Bronchial epithelial cell (primary cell): Measurements from ENCODE around the gene ZNF79. TPM values are rescaled to one million over a fixed set of nuclear protein-coding genes. Genes with fewer than 3 reads are reported as not detected.

Source experiments
- DNase-seq: peaks from one replicate; pipeline ENCODE4 v3.0.0-alpha.2; 2010; ENCODE audit warnings: low read depth
- FAIRE-seq: peaks from 2 replicates; lab custom pipeline; 2011; peaks lifted over from hg19 to GRCh38; lab: Jason Lieb, UNC
- H3K27me3 ChIP-seq: 2 replicates; pipeline ENCODE4 v1.5.1; 2011; ENCODE audit warnings: low read length; ENCODE audit not compliant: control insufficient read depth, insufficient read depth
- H3K36me3 ChIP-seq: 2 replicates; pipeline ENCODE4 v1.5.1; 2011; ENCODE audit warnings: low read length; ENCODE audit not compliant: control insufficient read depth, insufficient read depth
- H3K4me3 ChIP-seq: 2 replicates; pipeline ENCODE4 v1.5.1; 2011; ENCODE audit warnings: mild to moderate bottlenecking, low read depth, low read length, control low read depth
- total RNA-seq: library from RNA; depleted of rRNA; stranded (reverse); fragments of >200 nt; gene quantifications from 2 replicates; pipeline ENCODE4 v1.2.1, GENCODE V29; 2014
- TF ChIP-seq, protein P1 (sequence below): IDR thresholded peaks from 2 replicates; pipeline ENCODE4 v1.5.1; 2011; ENCODE audit warnings: mild to moderate bottlenecking, moderate library complexity, low read length, control low read depth, inconsistent platforms; ENCODE audit not compliant: insufficient read depth, severe bottlenecking

Gene ZNF79
- total RNA-seq, 1 donor from 2014 or later, result 14.0 TPM

DNA sequence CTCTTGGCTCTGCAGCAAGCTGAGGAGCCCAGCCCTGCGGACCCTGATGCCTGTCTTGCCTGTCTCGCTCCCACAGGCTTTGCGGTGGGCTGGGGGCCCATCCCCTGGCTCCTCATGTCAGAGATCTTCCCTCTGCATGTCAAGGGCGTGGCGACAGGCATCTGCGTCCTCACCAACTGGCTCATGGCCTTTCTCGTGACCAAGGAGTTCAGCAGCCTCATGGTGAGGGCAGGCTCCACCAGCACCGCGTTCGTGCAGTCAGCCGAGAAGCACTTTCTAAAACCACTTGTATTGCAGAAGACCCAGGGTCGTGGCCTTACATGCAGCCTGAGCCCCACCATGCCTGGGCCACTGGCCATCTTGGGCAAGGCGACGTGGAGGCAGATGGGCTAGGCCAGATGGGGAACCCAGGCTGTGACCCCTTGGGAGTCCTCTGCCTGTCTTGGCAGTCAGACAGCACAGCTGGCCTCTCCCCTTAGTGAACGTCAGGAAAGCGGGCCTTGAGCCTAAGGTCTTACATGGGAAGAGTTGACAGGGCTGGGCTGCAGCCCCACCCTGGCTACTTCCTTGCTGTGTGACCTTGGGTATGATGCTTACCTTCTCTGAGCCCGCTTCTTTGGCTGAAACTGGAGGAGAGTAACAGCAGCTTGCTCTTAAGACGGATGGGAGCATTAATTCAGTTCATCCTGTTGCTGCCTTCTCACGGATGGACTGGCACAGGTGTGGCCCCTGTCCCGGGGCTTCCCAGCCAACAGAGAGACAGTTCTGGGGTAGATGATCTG lies 18.6 kb upstream of the ZNF79 start:
- Histone ChIP-seq H3K4me3 (no peak overlapping the region), H3K36me3 (peaks cover 17% of the 10 kb centered on the region)
- FAIRE-seq, result no peak

DNA sequence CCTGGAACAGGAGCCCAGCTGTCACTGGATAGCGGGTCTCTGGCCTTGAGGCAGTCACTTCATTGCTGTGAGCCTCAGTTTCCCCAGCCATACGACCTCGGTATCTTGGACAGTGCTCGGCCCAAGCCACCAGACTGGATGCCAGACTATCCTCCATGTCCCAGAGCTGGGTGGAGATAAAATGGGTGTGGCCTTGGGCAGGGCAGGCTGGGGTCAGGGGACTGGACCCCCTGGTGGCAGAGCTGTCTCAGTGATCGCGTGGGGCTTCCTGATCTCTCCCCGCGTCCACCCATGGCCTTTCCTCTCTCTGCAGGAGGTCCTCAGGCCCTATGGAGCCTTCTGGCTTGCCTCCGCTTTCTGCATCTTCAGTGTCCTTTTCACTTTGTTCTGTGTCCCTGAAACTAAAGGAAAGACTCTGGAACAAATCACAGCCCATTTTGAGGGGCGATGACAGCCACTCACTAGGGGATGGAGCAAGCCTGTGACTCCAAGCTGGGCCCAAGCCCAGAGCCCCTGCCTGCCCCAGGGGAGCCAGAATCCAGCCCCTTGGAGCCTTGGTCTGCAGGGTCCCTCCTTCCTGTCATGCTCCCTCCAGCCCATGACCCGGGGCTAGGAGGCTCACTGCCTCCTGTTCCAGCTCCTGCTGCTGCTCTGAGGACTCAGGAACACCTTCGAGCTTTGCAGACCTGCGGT lies 17.2 kb upstream of the ZNF79 start:
- Histone ChIP-seq H3K4me3 (no peak overlapping the region), H3K36me3 (peaks cover 14% of the 10 kb centered on the region), H3K27me3 (no peaks in the 10 kb centered on the region)
- TF ChIP-seq, protein P1, sequence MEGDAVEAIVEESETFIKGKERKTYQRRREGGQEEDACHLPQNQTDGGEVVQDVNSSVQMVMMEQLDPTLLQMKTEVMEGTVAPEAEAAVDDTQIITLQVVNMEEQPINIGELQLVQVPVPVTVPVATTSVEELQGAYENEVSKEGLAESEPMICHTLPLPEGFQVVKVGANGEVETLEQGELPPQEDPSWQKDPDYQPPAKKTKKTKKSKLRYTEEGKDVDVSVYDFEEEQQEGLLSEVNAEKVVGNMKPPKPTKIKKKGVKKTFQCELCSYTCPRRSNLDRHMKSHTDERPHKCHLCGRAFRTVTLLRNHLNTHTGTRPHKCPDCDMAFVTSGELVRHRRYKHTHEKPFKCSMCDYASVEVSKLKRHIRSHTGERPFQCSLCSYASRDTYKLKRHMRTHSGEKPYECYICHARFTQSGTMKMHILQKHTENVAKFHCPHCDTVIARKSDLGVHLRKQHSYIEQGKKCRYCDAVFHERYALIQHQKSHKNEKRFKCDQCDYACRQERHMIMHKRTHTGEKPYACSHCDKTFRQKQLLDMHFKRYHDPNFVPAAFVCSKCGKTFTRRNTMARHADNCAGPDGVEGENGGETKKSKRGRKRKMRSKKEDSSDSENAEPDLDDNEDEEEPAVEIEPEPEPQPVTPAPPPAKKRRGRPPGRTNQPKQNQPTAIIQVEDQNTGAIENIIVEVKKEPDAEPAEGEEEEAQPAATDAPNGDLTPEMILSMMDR, result no peak
- DNase-seq (no peak), FAIRE-seq (no peak)

More for the DNA sequence above, 18.6 kb upstream of the ZNF79 start:
- TF ChIP-seq, protein P1, result no peak
- no peak for DNase-seq
- no peaks in the 10 kb centered on the region for H3K27me3 ChIP-seq

DNA sequence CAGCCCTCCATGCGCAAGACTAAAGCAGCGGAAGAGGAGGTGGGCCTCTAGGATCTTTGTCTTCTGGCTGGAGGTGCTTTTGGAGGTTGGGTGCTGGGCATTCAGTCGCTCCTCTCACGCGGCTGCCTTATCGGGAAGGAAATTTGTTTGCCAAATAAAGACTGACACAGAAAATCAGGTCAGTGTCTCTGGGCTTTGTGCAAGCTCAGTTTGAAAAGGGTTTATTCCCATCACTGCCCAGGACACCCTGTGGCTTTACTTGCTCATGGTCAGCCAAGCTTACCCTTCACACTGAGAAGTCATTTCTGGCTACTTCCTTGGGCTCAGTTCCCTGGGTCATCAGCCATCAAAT lies 16.7 kb upstream of the ZNF79 start:
- no peak for DNase-seq
- no peaks in the 10 kb centered on the region for H3K27me3 ChIP-seq
- H3K36me3 ChIP-seq, result peaks cover 14% of the 10 kb centered on the region
- no peak for FAIRE-seq
- H3K4me3 ChIP-seq, result no peak overlapping the region
- TF ChIP-seq, protein P1, result no peak

- H3K4me3 ChIP-seq, result no peak overlapping the region
- DNase-seq, result no peak
- peaks cover 4% of the 10 kb centered on the region for H3K36me3 ChIP-seq
- no peak for FAIRE-seq
- TF ChIP-seq, protein P1, result no peak
- no peaks in the 10 kb centered on the region for H3K27me3 ChIP-seq
Observed at GRCh38 chr9:127411122-127411521, 13.1 kb upstream of the ZNF79 start.

GRCh38 chr9:127415141-127415540 lies 9.0 kb upstream of the ZNF79 start:
- TF ChIP-seq, protein P1, result no peak
- Histone ChIP-seq H3K36me3 (no peaks in the 10 kb centered on the region), H3K27me3 (no peaks in the 10 kb centered on the region), H3K4me3 (no peak overlapping the region)
- no peak for DNase-seq
- no peak for FAIRE-seq
